Erythroblast (primary cell): Measurements from ENCODE around the gene RGS17.

Source experiments
- GATA1 ChIP-seq: IDR thresholded peaks from 2 replicates; pipeline ENCODE4 v1.6.1; 2011; ENCODE audit warnings: low read depth, mild to moderate bottlenecking, control low read depth, low read length, moderate library complexity
- POLR2A ChIP-seq: IDR thresholded peaks from 2 replicates; pipeline ENCODE4 v1.6.1; 2011; ENCODE audit warnings: mild to moderate bottlenecking, low read length

DNA sequence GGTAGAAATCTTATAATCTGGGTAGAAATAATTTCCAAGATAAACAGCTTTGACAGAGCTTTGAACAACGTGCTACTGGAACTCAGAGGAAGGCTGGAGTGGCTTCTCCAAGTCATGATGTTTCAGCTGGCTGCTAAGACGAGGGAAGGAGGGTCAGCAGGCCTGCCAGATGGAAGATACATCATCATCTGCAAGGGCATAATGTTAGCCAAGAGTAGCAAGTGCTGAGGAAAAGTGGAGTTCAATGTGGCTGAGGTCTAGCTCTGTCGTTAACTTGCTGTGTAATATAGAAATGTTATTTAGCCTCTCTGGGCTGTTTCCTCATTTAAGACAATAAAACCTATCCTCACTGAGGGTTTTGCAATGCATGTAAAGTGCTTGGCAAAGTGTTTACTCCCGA lies 35.1 kb downstream of the RGS17 start:
- TF ChIP-seq POLR2A = no peak
- TF ChIP-seq GATA1 = no peak
